K562 (cell line): ENCODE measurements around the gene DOCK8. TPM values are rescaled to one million over a fixed set of nuclear protein-coding genes. Genes with fewer than 3 reads are reported as not detected.
A peak's percentile ranks its signal among the peaks of the same experiment; 100 is the strongest.

ENCODE experiments used
- HMG20A ChIP-seq: fragments of 450-650 bp; formaldehyde crosslinking; conservative IDR thresholded peaks from 2 replicates; pipeline ENCODE4 v1.4.0; 2020; ENCODE audit warnings: mild to moderate bottlenecking, mixed read lengths
- MIER1 ChIP-seq: fragments of 450-650 bp; IDR thresholded peaks from 2 replicates; pipeline ENCODE4 v1.6.1; 2016; ENCODE audit warnings: antibody characterized with exemption, mild to moderate bottlenecking, low read depth
- ZKSCAN1 ChIP-seq: fragments of 150-350 bp; IDR thresholded peaks from 2 replicates; pipeline ENCODE4 v1.6.1; 2016; ENCODE audit warnings: low read depth, low read length
- ZNF184 ChIP-seq: sonication (generic); formaldehyde crosslinking; IDR thresholded peaks from 2 replicates; pipeline ENCODE4 v1.5.0; 2020; ENCODE audit warnings: missing genetic modification reagents
- ZNF644 ChIP-seq: fragments of 200-800 bp; sonication (Bioruptor generic); IDR thresholded peaks from 2 replicates; pipeline ENCODE4 v1.6.1; 2016; ENCODE audit warnings: low read depth, missing genetic modification characterization, missing compliant biosample characterization
- polyA plus RNA-seq, 8 experiments: library from polyadenylated mRNA; depleted of rRNA in 4 of 8; stranded (reverse) in 5 of 8; unstranded in 3 of 8; fragments of >200 nt; fragmentation: Nextera tagmentation in 2 of 8; fragmentation: Illumina TruSeq in 1 of 8; extraction: Ambion mirVana in 2 of 8; extraction: Trizol in 1 of 8; gene quantifications; 2 replicates each; pipeline versions ENCODE4 v1.2.1 to v1.2.3, GENCODE V29; 2011 to 2014; ENCODE audit warnings: inconsistent platforms in 1 of 8, missing spikeins in 1 of 8
- total RNA-seq, 7 experiments: library from RNA; depleted of rRNA in 6 of 7; stranded (reverse); fragments of >200 nt in 6 of 7; fragmentation: Illumina TruSeq in 2 of 7; extraction: Trizol in 2 of 7; gene quantifications; 2 replicates each; pipeline versions ENCODE4 v1.2.1 to v1.2.3, GENCODE V29; 2011 to 2021; ENCODE audit warnings: low replicate concordance in 1 of 7
- TF ChIP-seq, protein P1 (sequence below): sonication (generic); formaldehyde crosslinking; IDR thresholded peaks from 2 replicates; pipeline ENCODE4 v1.8.0; 2023; ENCODE audit warnings: missing genetic modification reagents, mild to moderate bottlenecking, borderline replicate concordance
- TF ChIP-seq, protein P2 (sequence below): sonication (generic); formaldehyde crosslinking; IDR thresholded peaks from 2 replicates; pipeline ENCODE4 v1.9.0; 2022; ENCODE audit warnings: mild to moderate bottlenecking, missing genetic modification reagents
- TF ChIP-seq, protein P3 (sequence below), 2 experiments: fragments of 150-350 bp in 1 of 2; IDR thresholded peaks; 2 replicates each; pipeline ENCODE4 v1.6.1; 2012 to 2016; ENCODE audit warnings: low read depth in 2 of 2, low read length in 2 of 2, mild to moderate bottlenecking in 1 of 2, moderate library complexity in 1 of 2
- TF ChIP-seq, protein P4 (sequence below): fragments of 250-450 bp; sonication (Bioruptor Pico); IDR thresholded peaks from 2 replicates; pipeline ENCODE4 v1.4.0; 2020; ENCODE audit warnings: mild to moderate bottlenecking, moderate library complexity
- TF ChIP-seq, protein P5 (sequence below): fragments of 150-350 bp; IDR thresholded peaks from 2 replicates; pipeline ENCODE4 v1.6.1; 2014; ENCODE audit warnings: low read depth, mild to moderate bottlenecking, low read length, borderline replicate concordance

Gene DOCK8
- total and polyA plus RNA-seq, 9 of the 15 experiments (the other 6 are each of a cell fraction or from before 2014, with no cell fraction given) = 14.4 to 53.8 (median 25.1) TPM

DNA sequence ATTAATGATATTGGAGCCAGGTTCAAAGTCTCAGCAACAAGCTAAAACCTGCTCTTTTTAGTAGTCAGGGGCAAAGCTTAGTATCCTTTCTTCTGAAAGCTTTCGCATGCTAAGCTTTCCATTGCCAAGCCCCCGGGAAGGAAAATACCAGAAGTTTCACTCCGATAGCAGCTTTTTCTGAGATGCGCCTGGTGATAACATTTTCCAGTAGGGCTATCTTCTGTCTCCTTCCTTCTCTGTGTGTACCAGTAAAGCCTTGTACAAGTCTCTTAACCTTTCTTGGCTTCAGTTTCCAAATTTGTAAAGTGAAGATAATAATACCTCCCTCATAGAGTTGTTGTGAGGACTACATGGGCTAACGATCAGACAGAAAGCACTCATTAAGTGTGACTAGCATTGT, 36.7 kb downstream of the DOCK8 start (continued):
- TF ChIP-seq, protein P1, sequence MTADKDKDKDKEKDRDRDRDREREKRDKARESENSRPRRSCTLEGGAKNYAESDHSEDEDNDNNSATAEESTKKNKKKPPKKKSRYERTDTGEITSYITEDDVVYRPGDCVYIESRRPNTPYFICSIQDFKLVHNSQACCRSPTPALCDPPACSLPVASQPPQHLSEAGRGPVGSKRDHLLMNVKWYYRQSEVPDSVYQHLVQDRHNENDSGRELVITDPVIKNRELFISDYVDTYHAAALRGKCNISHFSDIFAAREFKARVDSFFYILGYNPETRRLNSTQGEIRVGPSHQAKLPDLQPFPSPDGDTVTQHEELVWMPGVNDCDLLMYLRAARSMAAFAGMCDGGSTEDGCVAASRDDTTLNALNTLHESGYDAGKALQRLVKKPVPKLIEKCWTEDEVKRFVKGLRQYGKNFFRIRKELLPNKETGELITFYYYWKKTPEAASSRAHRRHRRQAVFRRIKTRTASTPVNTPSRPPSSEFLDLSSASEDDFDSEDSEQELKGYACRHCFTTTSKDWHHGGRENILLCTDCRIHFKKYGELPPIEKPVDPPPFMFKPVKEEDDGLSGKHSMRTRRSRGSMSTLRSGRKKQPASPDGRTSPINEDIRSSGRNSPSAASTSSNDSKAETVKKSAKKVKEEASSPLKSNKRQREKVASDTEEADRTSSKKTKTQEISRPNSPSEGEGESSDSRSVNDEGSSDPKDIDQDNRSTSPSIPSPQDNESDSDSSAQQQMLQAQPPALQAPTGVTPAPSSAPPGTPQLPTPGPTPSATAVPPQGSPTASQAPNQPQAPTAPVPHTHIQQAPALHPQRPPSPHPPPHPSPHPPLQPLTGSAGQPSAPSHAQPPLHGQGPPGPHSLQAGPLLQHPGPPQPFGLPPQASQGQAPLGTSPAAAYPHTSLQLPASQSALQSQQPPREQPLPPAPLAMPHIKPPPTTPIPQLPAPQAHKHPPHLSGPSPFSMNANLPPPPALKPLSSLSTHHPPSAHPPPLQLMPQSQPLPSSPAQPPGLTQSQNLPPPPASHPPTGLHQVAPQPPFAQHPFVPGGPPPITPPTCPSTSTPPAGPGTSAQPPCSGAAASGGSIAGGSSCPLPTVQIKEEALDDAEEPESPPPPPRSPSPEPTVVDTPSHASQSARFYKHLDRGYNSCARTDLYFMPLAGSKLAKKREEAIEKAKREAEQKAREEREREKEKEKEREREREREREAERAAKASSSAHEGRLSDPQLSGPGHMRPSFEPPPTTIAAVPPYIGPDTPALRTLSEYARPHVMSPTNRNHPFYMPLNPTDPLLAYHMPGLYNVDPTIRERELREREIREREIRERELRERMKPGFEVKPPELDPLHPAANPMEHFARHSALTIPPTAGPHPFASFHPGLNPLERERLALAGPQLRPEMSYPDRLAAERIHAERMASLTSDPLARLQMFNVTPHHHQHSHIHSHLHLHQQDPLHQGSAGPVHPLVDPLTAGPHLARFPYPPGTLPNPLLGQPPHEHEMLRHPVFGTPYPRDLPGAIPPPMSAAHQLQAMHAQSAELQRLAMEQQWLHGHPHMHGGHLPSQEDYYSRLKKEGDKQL (CRISPR knock-in tag) = no peak
- TF ChIP-seq HMG20A (CRISPR knock-in tag) (no peak), ZKSCAN1 (no peak), MIER1 (no peak), ZNF184 (no peak), ZNF644 (peak; percentile 72; the same call in 1 of the 2 replicates)
- TF ChIP-seq, protein P2, sequence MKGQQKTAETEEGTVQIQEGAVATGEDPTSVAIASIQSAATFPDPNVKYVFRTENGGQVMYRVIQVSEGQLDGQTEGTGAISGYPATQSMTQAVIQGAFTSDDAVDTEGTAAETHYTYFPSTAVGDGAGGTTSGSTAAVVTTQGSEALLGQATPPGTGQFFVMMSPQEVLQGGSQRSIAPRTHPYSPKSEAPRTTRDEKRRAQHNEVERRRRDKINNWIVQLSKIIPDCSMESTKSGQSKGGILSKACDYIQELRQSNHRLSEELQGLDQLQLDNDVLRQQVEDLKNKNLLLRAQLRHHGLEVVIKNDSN (CRISPR knock-in tag) = no peak
- TF ChIP-seq, protein P3, sequence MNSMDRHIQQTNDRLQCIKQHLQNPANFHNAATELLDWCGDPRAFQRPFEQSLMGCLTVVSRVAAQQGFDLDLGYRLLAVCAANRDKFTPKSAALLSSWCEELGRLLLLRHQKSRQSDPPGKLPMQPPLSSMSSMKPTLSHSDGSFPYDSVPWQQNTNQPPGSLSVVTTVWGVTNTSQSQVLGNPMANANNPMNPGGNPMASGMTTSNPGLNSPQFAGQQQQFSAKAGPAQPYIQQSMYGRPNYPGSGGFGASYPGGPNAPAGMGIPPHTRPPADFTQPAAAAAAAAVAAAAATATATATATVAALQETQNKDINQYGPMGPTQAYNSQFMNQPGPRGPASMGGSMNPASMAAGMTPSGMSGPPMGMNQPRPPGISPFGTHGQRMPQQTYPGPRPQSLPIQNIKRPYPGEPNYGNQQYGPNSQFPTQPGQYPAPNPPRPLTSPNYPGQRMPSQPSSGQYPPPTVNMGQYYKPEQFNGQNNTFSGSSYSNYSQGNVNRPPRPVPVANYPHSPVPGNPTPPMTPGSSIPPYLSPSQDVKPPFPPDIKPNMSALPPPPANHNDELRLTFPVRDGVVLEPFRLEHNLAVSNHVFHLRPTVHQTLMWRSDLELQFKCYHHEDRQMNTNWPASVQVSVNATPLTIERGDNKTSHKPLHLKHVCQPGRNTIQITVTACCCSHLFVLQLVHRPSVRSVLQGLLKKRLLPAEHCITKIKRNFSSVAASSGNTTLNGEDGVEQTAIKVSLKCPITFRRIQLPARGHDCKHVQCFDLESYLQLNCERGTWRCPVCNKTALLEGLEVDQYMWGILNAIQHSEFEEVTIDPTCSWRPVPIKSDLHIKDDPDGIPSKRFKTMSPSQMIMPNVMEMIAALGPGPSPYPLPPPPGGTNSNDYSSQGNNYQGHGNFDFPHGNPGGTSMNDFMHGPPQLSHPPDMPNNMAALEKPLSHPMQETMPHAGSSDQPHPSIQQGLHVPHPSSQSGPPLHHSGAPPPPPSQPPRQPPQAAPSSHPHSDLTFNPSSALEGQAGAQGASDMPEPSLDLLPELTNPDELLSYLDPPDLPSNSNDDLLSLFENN (IDR thresholded peaks at IDR 0.05; ENCODE audit: low read depth in 2 of 2, low read length in 2 of 2) = peak in 1 of 2 experiments; percentile 83; a peak in 2 of 4 replicates
- TF ChIP-seq, protein P4, sequence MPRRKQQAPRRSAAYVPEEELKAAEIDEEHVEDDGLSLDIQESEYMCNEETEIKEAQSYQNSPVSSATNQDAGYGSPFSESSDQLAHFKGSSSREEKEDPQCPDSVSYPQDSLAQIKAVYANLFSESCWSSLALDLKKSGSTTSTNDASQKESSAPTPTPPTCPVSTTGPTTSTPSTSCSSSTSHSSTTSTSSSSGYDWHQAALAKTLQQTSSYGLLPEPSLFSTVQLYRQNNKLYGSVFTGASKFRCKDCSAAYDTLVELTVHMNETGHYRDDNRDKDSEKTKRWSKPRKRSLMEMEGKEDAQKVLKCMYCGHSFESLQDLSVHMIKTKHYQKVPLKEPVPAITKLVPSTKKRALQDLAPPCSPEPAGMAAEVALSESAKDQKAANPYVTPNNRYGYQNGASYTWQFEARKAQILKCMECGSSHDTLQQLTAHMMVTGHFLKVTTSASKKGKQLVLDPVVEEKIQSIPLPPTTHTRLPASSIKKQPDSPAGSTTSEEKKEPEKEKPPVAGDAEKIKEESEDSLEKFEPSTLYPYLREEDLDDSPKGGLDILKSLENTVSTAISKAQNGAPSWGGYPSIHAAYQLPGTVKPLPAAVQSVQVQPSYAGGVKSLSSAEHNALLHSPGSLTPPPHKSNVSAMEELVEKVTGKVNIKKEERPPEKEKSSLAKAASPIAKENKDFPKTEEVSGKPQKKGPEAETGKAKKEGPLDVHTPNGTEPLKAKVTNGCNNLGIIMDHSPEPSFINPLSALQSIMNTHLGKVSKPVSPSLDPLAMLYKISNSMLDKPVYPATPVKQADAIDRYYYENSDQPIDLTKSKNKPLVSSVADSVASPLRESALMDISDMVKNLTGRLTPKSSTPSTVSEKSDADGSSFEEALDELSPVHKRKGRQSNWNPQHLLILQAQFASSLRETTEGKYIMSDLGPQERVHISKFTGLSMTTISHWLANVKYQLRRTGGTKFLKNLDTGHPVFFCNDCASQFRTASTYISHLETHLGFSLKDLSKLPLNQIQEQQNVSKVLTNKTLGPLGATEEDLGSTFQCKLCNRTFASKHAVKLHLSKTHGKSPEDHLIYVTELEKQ (CRISPR knock-in tag) = no peak
- TF ChIP-seq, protein P5, sequence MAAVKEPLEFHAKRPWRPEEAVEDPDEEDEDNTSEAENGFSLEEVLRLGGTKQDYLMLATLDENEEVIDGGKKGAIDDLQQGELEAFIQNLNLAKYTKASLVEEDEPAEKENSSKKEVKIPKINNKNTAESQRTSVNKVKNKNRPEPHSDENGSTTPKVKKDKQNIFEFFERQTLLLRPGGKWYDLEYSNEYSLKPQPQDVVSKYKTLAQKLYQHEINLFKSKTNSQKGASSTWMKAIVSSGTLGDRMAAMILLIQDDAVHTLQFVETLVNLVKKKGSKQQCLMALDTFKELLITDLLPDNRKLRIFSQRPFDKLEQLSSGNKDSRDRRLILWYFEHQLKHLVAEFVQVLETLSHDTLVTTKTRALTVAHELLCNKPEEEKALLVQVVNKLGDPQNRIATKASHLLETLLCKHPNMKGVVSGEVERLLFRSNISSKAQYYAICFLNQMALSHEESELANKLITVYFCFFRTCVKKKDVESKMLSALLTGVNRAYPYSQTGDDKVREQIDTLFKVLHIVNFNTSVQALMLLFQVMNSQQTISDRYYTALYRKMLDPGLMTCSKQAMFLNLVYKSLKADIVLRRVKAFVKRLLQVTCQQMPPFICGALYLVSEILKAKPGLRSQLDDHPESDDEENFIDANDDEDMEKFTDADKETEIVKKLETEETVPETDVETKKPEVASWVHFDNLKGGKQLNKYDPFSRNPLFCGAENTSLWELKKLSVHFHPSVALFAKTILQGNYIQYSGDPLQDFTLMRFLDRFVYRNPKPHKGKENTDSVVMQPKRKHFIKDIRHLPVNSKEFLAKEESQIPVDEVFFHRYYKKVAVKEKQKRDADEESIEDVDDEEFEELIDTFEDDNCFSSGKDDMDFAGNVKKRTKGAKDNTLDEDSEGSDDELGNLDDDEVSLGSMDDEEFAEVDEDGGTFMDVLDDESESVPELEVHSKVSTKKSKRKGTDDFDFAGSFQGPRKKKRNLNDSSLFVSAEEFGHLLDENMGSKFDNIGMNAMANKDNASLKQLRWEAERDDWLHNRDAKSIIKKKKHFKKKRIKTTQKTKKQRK = no peak
